DMS79 treated with DMSO at 0.1 percent for 48 hours (cell line): ENCODE results near the gene NF2.
A peak's percentile ranks its signal among the peaks of the same experiment; 100 is the strongest.
"Not testable (repeated sequence)": the region's sequence is repeated elsewhere in the genome, so short reads cannot be mapped to it uniquely, and the experiment has no call there.

Experiments used
- DNase-seq: peaks from one replicate; lab custom pipeline; 2025; lab: John Stamatoyannopoulos, UW

Gene NF2

GRCh38 chr22:29603358-29604075 is at the start of gene NF2:
TSS of gene NF2 (plus strand) at chr22:29603633. CDS start at chr22:29603999, 366 bp downstream.
- DNase-seq: peak; percentile 88

GRCh38 chr22:29555065-29555644 is 48.3 kb upstream of the NF2 start:
- DNase-seq: no peak

- no peak for DNase-seq
These were observed 44.4 kb upstream of the NF2 start for GRCh38 chr22:29559030-29559429.

- DNase-seq: no peak
These were observed 43.6 kb upstream of the NF2 start for GRCh38 chr22:29559853-29560252.

GRCh38 chr22:29563652-29564460 is 39.6 kb upstream of the NF2 start:
- no peak for DNase-seq

- DNase-seq: not testable (repeated sequence)
These were observed 36.9 kb upstream of the NF2 start for GRCh38 chr22:29566513-29566912.

- DNase-seq: no peak
These were observed 36.1 kb upstream of the NF2 start for GRCh38 chr22:29567338-29567737.

- no peak for DNase-seq
These were observed 34.3 kb upstream of the NF2 start for GRCh38 chr22:29569011-29569678.

- DNase-seq: no peak
These were observed 33.0 kb upstream of the NF2 start for GRCh38 chr22:29570456-29570855.

- no peak for DNase-seq
These were observed 32.4 kb upstream of the NF2 start for GRCh38 chr22:29570912-29571549.

- DNase-seq: no peak
These were observed 28.5 kb upstream of the NF2 start for GRCh38 chr22:29574762-29575450.

- DNase-seq: no peak
These were observed 24.8 kb upstream of the NF2 start for GRCh38 chr22:29578462-29579200.

GRCh38 chr22:29580200-29580810 is 23.1 kb upstream of the NF2 start:
- no peak for DNase-seq

GRCh38 chr22:29581799-29582198 is 21.6 kb upstream of the NF2 start:
- peak; percentile 59 for DNase-seq

- DNase-seq: no peak
These were observed 18.5 kb upstream of the NF2 start for GRCh38 chr22:29584975-29585374.

GRCh38 chr22:29586193-29586705 is 17.2 kb upstream of the NF2 start:
- DNase-seq: not testable (repeated sequence)

GRCh38 chr22:29587938-29588699 is 15.3 kb upstream of the NF2 start:
- DNase-seq: no peak

- no peak for DNase-seq
These were observed 9.5 kb upstream of the NF2 start for GRCh38 chr22:29593923-29594322.

GRCh38 chr22:29594447-29594846 is 9.0 kb upstream of the NF2 start:
- not testable (repeated sequence) for DNase-seq
